Heart left ventricle (tissue), 13 donors: Measurements from ENCODE around the gene NFIX.

ENCODE experiments used
- POLR2A ChIP-seq, 2 donors: fragments of 450-650 bp; IDR thresholded peaks; one replicate each; pipeline ENCODE4 v1.6.1; 2017; ENCODE audit warnings: antibody characterized with exemption in 2 of 2, mild to moderate bottlenecking in 2 of 2, moderate library complexity in 2 of 2
- TF ChIP-seq, protein P1 (sequence below), 12 donors: fragments of 200-600 bp; sonication (generic) in 4 of 12; IDR thresholded peaks; one replicate each; pipeline versions ENCODE4 v1.5.0 to v1.8.0; 2018 to 2022; ENCODE audit warnings: antibody characterized with exemption in 12 of 12, mild to moderate bottlenecking in 5 of 12
- donor health status: ischemic (EF 13 %, LVEDD 7.1; RV severe dilation, severe dysfunction).
- donor health status: DM: no; HTN: yes; CAD: no.
- donor health status: DM: no; HTN: no; CAD: no.
- donor health status: ischemic (EF 25% LVEDD 6.9; RV normal size, moderate dysfunction).
- donor health status: ischemic (EF 25% LVEDD 5.7; RV mildly dilated, moderate dysfunction).
- donor health status: ischemic (EF 35%, LVEDD 5.7; RV mildly dilated, moderate dysfunction).
- donor health status: nonischemic (EF 11% LVEDD 7.7; RV severe dilation, severe dysfunction).
- donor health status: DM: yes; HTN: yes; CAD: no.
- donor health status: PGD.
- donor health status: ischemic (EF 29% LVEDD 5.4; RV normal size, mild dysfunction).
- donor health status: nonischemic (EF 23%, LVEDD 6.1; RV moderate dilation, normal function).

- no peak for TF ChIP-seq POLR2A (IDR thresholded peaks at IDR 0.05)
- TF ChIP-seq, protein P1, sequence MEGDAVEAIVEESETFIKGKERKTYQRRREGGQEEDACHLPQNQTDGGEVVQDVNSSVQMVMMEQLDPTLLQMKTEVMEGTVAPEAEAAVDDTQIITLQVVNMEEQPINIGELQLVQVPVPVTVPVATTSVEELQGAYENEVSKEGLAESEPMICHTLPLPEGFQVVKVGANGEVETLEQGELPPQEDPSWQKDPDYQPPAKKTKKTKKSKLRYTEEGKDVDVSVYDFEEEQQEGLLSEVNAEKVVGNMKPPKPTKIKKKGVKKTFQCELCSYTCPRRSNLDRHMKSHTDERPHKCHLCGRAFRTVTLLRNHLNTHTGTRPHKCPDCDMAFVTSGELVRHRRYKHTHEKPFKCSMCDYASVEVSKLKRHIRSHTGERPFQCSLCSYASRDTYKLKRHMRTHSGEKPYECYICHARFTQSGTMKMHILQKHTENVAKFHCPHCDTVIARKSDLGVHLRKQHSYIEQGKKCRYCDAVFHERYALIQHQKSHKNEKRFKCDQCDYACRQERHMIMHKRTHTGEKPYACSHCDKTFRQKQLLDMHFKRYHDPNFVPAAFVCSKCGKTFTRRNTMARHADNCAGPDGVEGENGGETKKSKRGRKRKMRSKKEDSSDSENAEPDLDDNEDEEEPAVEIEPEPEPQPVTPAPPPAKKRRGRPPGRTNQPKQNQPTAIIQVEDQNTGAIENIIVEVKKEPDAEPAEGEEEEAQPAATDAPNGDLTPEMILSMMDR (IDR thresholded peaks at IDR 0.05) = no peak
Measured at GRCh38 chr19:13005861-13006370, 10.6 kb downstream of the NFIX start.
